Calu3 (cell line): ENCODE data around the gene AARS2. TPM values are rescaled to one million over a fixed set of nuclear protein-coding genes. Genes with fewer than 3 reads are reported as not detected.
"Not testable (repeated sequence)": the region's sequence is repeated elsewhere in the genome, so short reads cannot be mapped to it uniquely, and the experiment has no call there.

Experiments
- BruUV-seq: library from RNA; stranded (reverse); fragments of 400-500 nt; replicated peaks from 2 replicates; lab custom pipeline; 2021; lab: Mats Ljungman, UMichigan
- CTCF ChIA-PET: fragments of 300-600 bp; sonication (Branson Sonifier 250); formaldehyde crosslinking; loops from one replicate; lab custom pipeline; 2022; ENCODE audit warnings: antibody characterized with exemption; lab: Charles Lee
- DNase-seq: peaks from one replicate; pipeline ENCODE4 v3.0.0; 2022
- H3K27ac Mint-ChIP-seq: one replicate; pipeline ENCODE4 v1.8.0; 2022; ENCODE audit warnings: mixed read lengths; ENCODE audit not compliant: unreplicated experiment
- H3K27me3 Mint-ChIP-seq: one replicate; pipeline ENCODE4 v1.8.0; 2022; ENCODE audit warnings: mixed read lengths; ENCODE audit not compliant: unreplicated experiment
- H3K36me3 Mint-ChIP-seq: one replicate; pipeline ENCODE4 v1.8.0; 2022; ENCODE audit warnings: mild to moderate bottlenecking, moderate library complexity, mixed read lengths; ENCODE audit not compliant: insufficient read depth, unreplicated experiment
- H3K4me1 Mint-ChIP-seq: one replicate; pipeline ENCODE4 v1.8.0; 2022; ENCODE audit warnings: mild to moderate bottlenecking, low read depth, mixed read lengths; ENCODE audit not compliant: unreplicated experiment
- H3K4me3 Mint-ChIP-seq: one replicate; pipeline ENCODE4 v1.8.0; 2022; ENCODE audit warnings: mild to moderate bottlenecking, low read depth, moderate library complexity, mixed read lengths; ENCODE audit not compliant: unreplicated experiment
- H3K9me3 Mint-ChIP-seq: one replicate; pipeline ENCODE4 v1.8.0; 2022; ENCODE audit warnings: low read depth, mixed read lengths; ENCODE audit not compliant: unreplicated experiment
- CTCF ChIP-seq: fragments of 200-600 bp; IDR thresholded peaks from one replicate; pipeline ENCODE4 v1.8.0; 2022; ENCODE audit warnings: antibody characterized with exemption; ENCODE audit not compliant: unreplicated experiment
- intact Hi-C: fragments of 100-400 bp; cut with micrococcal nuclease; formaldehyde crosslinking; loops from one replicate; pipeline ENCODE4 v1.10.0; 2022; ENCODE audit not compliant: unreplicated experiment
- total RNA-seq: library from RNA; stranded (reverse); gene quantifications from 2 replicates; pipeline ENCODE4 v1.2.3, GENCODE V29; 2022

AARS2 gene
- total RNA-seq, 1 experiment from 2014 or later: 37.5 TPM

GRCh38 chr6:44315516-44315915 lies 2.4 kb upstream of the AARS2 start:
- BruUV-seq: no TSS peak
- Mint-ChIP-seq H3K9me3 (no peaks in the 10 kb centered on the region), H3K27me3 (peaks cover 61% of the 10 kb centered on the region), H3K4me3 (no peak overlapping the region), H3K36me3 (peaks cover 15% of the 10 kb centered on the region), H3K4me1 (peaks cover 10% of the 10 kb centered on the region), H3K27ac (no peak overlapping the region)
- no peak for DNase-seq
- no peak for TF ChIP-seq CTCF
- CTCF ChIA-PET: no interaction called here
- intact Hi-C loops: no loop called here

GRCh38 chr6:44314657-44315056 lies 1.5 kb upstream of the AARS2 start:
- H3K9me3 Mint-ChIP-seq, DNase-seq, BruUV-seq, intact Hi-C loops, H3K4me1 Mint-ChIP-seq, H3K4me3 Mint-ChIP-seq, H3K27ac Mint-ChIP-seq, CTCF ChIA-PET: not testable (repeated sequence)
- Mint-ChIP-seq H3K27me3 (peaks cover 52% of the 10 kb centered on the region), H3K36me3 (peaks cover 21% of the 10 kb centered on the region)

GRCh38 chr6:44311767-44312166 lies 1.4 kb downstream of the AARS2 start:
- H3K4me3 Mint-ChIP-seq: peak overlapping the region; percentile 96
- BruUV-seq: no TSS peak
- peaks cover 10% of the 10 kb centered on the region for H3K4me1 Mint-ChIP-seq
- no peak for DNase-seq
- no peak overlapping the region for H3K27ac Mint-ChIP-seq
- CTCF ChIA-PET: interaction anchor here (1.3 to 1.6 kb wide), 2 partner anchors 28 to 44 kb away, joined by 4 to 5 read pairs; no protein-coding TSS in a partner anchor
- H3K27me3 Mint-ChIP-seq: peaks cover 23% of the 10 kb centered on the region
- H3K36me3 Mint-ChIP-seq: peaks cover 32% of the 10 kb centered on the region
- intact Hi-C loops: no loop called here
- no peaks in the 10 kb centered on the region for H3K9me3 Mint-ChIP-seq
- no peak for TF ChIP-seq CTCF

- Mint-ChIP-seq H3K27me3 (peaks cover 19% of the 10 kb centered on the region), H3K4me3 (no peak overlapping the region), H3K36me3 (peaks cover 32% of the 10 kb centered on the region), H3K27ac (no peak overlapping the region), H3K4me1 (peaks cover 10% of the 10 kb centered on the region), H3K9me3 (no peaks in the 10 kb centered on the region)
- DNase-seq: no peak
- BruUV-seq: no TSS peak
- no peak for TF ChIP-seq CTCF
- intact Hi-C loops: no loop called here
- CTCF ChIA-PET: no interaction called here
Measured at GRCh38 chr6:44311304-44311703, 1.8 kb downstream of the AARS2 start.

- no peak for TF ChIP-seq CTCF
- no TSS peak for BruUV-seq
- peaks cover 8% of the 10 kb centered on the region for H3K27me3 Mint-ChIP-seq
- H3K4me3 Mint-ChIP-seq: no peak overlapping the region
- peaks cover 10% of the 10 kb centered on the region for H3K4me1 Mint-ChIP-seq
- CTCF ChIA-PET: no interaction called here
- no peak overlapping the region for H3K27ac Mint-ChIP-seq
- intact Hi-C loops: no loop called here
- no peak for DNase-seq
- peaks cover 36% of the 10 kb centered on the region for H3K36me3 Mint-ChIP-seq
- H3K9me3 Mint-ChIP-seq: no peaks in the 10 kb centered on the region
Measured at GRCh38 chr6:44310241-44310640, 2.9 kb downstream of the AARS2 start.
